Sigmoid colon (tissue), 7 donors: ENCODE measurements around the gene LCN2. TPM values are rescaled to one million over a fixed set of nuclear protein-coding genes. Genes with fewer than 3 reads are reported as not detected.

Source experiments
- DNase-seq: peaks from one replicate; pipeline ENCODE4 v3.0.0-alpha.2; 2019
- H3K27ac ChIP-seq, 4 donors: fragments of 200-600 bp; sonication (generic); one replicate each; pipeline ENCODE4 v1.5.1; 2016 to 2019; ENCODE audit warnings: mild to moderate bottlenecking in 1 of 4
- H3K27me3 ChIP-seq, 3 donors: fragments of 200-600 bp; sonication (generic); one replicate each; pipeline ENCODE4 v1.5.1; 2019; ENCODE audit warnings: mild to moderate bottlenecking in 1 of 3
- H3K36me3 ChIP-seq, 4 donors: fragments of 200-600 bp; sonication (generic); one replicate each; pipeline ENCODE4 v1.5.1; 2016 to 2019
- H3K4me1 ChIP-seq, 4 donors: fragments of 200-600 bp; sonication (generic); one replicate each; pipeline ENCODE4 v1.5.1; 2017 to 2019
- H3K4me3 ChIP-seq, 4 donors: fragments of 200-600 bp; sonication (generic); one replicate each; pipeline ENCODE4 v1.5.1; 2017 to 2019; ENCODE audit warnings: mild to moderate bottlenecking in 2 of 4, moderate library complexity in 1 of 4
- H3K9me3 ChIP-seq, 4 donors: fragments of 200-600 bp in 3 of 4; sonication (generic) in 3 of 4; one replicate each; pipeline versions ENCODE4 v1.5.1 to v1.6.1; 2013 to 2019
- EP300 ChIP-seq, 4 donors: sonication (generic); formaldehyde crosslinking; IDR thresholded peaks; one replicate each; pipeline ENCODE4 v1.6.1; 2017; ENCODE audit warnings: antibody characterized with exemption in 4 of 4
- POLR2A ChIP-seq, 2 donors: fragments of 450-650 bp; IDR thresholded peaks; one replicate each; pipeline ENCODE4 v1.6.1; 2016; ENCODE audit warnings: antibody characterized with exemption in 2 of 2, mild to moderate bottlenecking in 2 of 2, moderate library complexity in 2 of 2
- POLR2AphosphoS5 ChIP-seq, 4 donors: sonication (generic); formaldehyde crosslinking; IDR thresholded peaks; one replicate each; pipeline ENCODE4 v1.6.1; 2017; ENCODE audit warnings: antibody characterized with exemption in 4 of 4
- whole genome bisulfite sequencing, 2 donors: extraction: QIAGEN DNeasy Blood & Tissue Kit; methylation state at CpG; one replicate each; pipeline ENCODE4 v1.1.7; 2013; 5-methylcytosine and 5-hydroxymethylcytosine counted together
- intact Hi-C: fragments of 100-400 bp; cut with DNase I; formaldehyde crosslinking; loops from one replicate; pipeline ENCODE4 v1.15.1; 2023
- polyA plus RNA-seq, 3 donors: library from polyadenylated mRNA; stranded (reverse); fragments of 200-250 nt; gene quantifications; one replicate each; pipeline ENCODE4 v1.2.3, GENCODE V29; 2013
- total RNA-seq, 4 donors: library from RNA; depleted of rRNA; stranded (reverse); fragments of >200 nt; gene quantifications; one replicate each; pipeline ENCODE4 v1.1.0, GENCODE V29; 2016
- TF ChIP-seq, protein P1 (sequence below), 4 experiments: fragments of 450-650 bp in 3 of 4; fragments of 200-600 bp in 1 of 4; IDR thresholded peaks; one replicate each; pipeline ENCODE4 v1.5.1; 2016 to 2019; ENCODE audit warnings: antibody characterized with exemption in 4 of 4, mild to moderate bottlenecking in 3 of 4, moderate library complexity in 2 of 4
- donor health status: healthy with polysubstance abuse.
- donor health status: Bipolar disorder and iron deficiency.
- donor health status: healthy.

The LCN2 gene
- total and polyA plus RNA-seq, 7 donors, result 9.6 to 1,818 (median 79.8) TPM; not detected in 4

DNA sequence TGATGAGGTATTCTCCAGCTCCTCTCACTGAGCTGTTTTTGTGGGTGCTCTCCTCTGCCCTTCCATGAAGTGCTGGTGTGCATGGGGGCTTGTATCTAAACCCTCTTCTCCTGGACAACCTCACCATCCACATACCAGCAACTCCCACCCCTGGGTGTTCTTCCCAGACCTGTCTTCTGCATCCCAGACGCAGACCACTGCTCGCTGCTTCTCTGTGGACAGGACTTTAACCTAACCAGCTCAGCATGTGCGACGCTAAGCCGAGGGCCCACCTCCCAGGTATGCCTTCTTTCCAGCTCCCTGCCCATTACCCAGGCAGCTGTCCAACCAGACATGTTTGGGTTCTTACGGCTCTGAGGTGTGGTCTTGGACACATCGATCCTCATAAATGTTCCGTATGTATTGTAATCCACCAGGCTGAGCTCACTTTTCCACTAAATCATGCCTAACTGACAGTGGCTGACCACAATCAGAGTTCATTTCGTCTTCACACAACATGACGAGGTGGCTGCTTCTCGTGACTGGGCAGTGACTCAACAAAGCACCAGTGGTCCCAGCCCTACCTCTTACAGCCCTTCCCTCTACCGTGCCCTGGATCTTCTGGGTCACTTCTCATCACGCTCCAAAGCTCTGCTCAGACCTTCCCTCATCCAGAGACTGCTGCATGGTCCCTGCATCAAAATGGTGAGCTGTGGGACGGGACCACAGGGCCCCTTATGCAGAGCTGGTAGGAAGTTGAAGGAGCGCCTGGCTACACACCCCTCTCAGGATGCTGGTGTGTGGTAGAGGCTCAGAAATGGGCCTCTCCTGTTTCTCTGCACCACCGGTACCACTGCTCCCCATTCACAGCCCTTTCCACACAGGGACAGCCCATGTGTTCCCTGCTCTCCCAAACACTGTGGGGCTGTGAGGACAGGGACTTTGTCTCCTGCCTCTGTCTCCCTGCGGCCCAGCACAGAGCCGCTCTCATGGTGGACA lies 12.1 kb upstream of the LCN2 start:
- Histone ChIP-seq H3K36me3 (no peaks in the 10 kb centered on the region), H3K4me1 (no peaks in the 10 kb centered on the region), H3K4me3 (no peak overlapping the region), H3K27ac (no peak overlapping the region), H3K9me3 (no peaks in the 10 kb centered on the region), H3K27me3 (no peaks in the 10 kb centered on the region)
- DNase-seq, result no peak
- WGBS, 2 donors, result 89 to 91% methylated on average over 18 of the region's 18 CpGs
- intact Hi-C loops, result no loop called here
- TF ChIP-seq EP300 (IDR thresholded peaks at IDR 0.05), result no peak
- no peak for TF ChIP-seq POLR2AphosphoS5 (IDR thresholded peaks at IDR 0.05)
- TF ChIP-seq POLR2A (IDR thresholded peaks at IDR 0.05), result no peak
- TF ChIP-seq, protein P1, sequence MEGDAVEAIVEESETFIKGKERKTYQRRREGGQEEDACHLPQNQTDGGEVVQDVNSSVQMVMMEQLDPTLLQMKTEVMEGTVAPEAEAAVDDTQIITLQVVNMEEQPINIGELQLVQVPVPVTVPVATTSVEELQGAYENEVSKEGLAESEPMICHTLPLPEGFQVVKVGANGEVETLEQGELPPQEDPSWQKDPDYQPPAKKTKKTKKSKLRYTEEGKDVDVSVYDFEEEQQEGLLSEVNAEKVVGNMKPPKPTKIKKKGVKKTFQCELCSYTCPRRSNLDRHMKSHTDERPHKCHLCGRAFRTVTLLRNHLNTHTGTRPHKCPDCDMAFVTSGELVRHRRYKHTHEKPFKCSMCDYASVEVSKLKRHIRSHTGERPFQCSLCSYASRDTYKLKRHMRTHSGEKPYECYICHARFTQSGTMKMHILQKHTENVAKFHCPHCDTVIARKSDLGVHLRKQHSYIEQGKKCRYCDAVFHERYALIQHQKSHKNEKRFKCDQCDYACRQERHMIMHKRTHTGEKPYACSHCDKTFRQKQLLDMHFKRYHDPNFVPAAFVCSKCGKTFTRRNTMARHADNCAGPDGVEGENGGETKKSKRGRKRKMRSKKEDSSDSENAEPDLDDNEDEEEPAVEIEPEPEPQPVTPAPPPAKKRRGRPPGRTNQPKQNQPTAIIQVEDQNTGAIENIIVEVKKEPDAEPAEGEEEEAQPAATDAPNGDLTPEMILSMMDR (IDR thresholded peaks at IDR 0.05), result no peak

DNA sequence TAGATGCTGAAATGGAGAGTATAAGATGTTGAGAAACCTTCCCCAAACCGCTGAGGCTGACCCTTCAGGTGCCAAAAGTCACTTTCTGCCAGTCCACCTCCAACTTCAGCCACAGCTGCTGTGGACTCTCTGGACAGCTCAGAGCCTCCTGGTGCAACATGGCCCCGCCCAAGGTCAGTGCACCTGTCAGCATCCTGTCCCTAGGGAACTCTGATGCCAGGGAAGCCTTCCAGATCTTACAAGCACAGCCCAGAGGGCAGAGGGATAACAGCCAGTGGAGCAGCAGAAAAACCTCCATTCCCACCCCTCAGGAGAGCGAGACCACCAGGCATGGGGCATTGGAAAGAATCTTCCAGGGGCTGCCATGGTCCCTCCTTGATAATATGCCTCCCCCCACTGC lies 11.3 kb upstream of the LCN2 start:
- TF ChIP-seq, protein P1 (IDR thresholded peaks at IDR 0.05), result no peak
- TF ChIP-seq POLR2AphosphoS5 (IDR thresholded peaks at IDR 0.05), result no peak
- TF ChIP-seq POLR2A (IDR thresholded peaks at IDR 0.05), result no peak
- TF ChIP-seq EP300 (IDR thresholded peaks at IDR 0.05), result no peak
- H3K4me3 ChIP-seq, result no peak overlapping the region
- WGBS, 2 donors, result 85 to 88% methylated on average over 3 of the region's 3 CpGs
- H3K27ac ChIP-seq, result no peak overlapping the region
- no peaks in the 10 kb centered on the region for H3K36me3 ChIP-seq
- no peak for DNase-seq
- H3K27me3 ChIP-seq, result no peaks in the 10 kb centered on the region
- no peaks in the 10 kb centered on the region for H3K9me3 ChIP-seq
- intact Hi-C loops, result no loop called here
- no peaks in the 10 kb centered on the region for H3K4me1 ChIP-seq

DNA sequence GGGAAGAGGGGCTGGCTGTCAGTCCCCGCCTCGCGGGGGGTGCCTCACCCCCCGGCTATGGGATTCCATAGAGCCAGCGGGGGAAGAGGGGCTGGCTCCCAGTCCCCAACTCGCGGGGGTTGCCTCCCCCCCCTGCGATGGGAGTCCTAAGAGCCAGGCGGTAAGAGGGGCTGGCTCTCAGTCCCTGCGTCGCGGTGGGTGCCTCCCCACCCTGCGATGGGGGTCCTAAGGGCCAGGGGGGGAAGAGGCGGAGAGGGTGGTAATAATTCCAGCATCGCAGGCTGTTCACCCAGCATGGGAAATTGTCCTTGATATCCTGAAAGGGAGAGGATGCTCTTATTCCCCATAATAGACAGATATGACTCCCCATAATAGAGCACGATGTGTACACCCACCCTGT lies 9.6 kb upstream of the LCN2 start:
- Histone ChIP-seq H3K27me3 (no peaks in the 10 kb centered on the region), H3K4me1 (no peaks in the 10 kb centered on the region), H3K27ac (no peak overlapping the region), H3K4me3 (no peak overlapping the region), H3K36me3 (no peaks in the 10 kb centered on the region), H3K9me3 (no peaks in the 10 kb centered on the region)
- intact Hi-C loops, result no loop called here
- TF ChIP-seq POLR2A (IDR thresholded peaks at IDR 0.05), result no peak
- TF ChIP-seq POLR2AphosphoS5 (IDR thresholded peaks at IDR 0.05), result no peak
- no peak for TF ChIP-seq EP300 (IDR thresholded peaks at IDR 0.05)
- TF ChIP-seq, protein P1 (IDR thresholded peaks at IDR 0.05), result no peak
- WGBS, 2 donors, result 39 to 83% methylated on average over 9 to 16 of the region's 16 CpGs
- DNase-seq, result no peak

DNA sequence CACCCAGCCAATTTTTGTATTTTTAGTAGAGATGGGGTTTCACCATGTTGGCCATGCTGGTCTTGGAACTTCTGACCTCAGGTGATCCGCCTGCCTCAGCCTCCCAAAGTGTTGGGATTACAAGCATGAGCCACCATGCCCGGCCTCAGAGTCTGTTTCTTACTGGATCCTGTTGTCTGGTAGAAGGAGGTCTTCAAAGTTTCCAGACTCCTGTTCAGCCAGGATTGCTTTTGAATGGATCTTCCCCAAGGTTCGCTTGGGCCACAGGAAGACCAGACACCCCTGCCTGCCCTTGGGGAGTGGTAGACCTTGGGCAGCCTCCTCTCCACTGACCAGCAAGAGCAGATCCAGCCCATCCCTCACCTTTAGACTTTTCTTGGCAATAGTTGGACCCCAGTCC lies 7.6 kb upstream of the LCN2 start:
- Histone ChIP-seq H3K36me3 (no peaks in the 10 kb centered on the region), H3K4me3 (no peak overlapping the region), H3K9me3 (no peaks in the 10 kb centered on the region), H3K27ac (no peak overlapping the region), H3K27me3 (no peaks in the 10 kb centered on the region), H3K4me1 (no peaks in the 10 kb centered on the region)
- 94 to 96% methylated on average over 3 of the region's 3 CpGs for WGBS, 2 donors
- TF ChIP-seq POLR2AphosphoS5 (IDR thresholded peaks at IDR 0.05) (no peak), EP300 (IDR thresholded peaks at IDR 0.05) (no peak)
- TF ChIP-seq, protein P1 (IDR thresholded peaks at IDR 0.05), result no peak
- no peak for DNase-seq
- intact Hi-C loops, result no loop called here
